GM12874 (cell line): ENCODE measurements around the gene ACP6.

Source experiments
- CTCF ChIP-seq: IDR thresholded peaks from 2 replicates; pipeline ENCODE4 v1.5.1; 2011; ENCODE audit warnings: low read depth, mild to moderate bottlenecking, control low read depth, low read length, moderate library complexity; ENCODE audit not compliant: insufficient read depth

The ACP6 gene

GRCh38 chr1:147619741-147620140 is 50.6 kb downstream of the ACP6 start:
- no peak for TF ChIP-seq CTCF

GRCh38 chr1:147618771-147619170 is 51.6 kb downstream of the ACP6 start:
- no peak for TF ChIP-seq CTCF

GRCh38 chr1:147618077-147618569 is 52.2 kb downstream of the ACP6 start:
- no peak for TF ChIP-seq CTCF

- no peak for TF ChIP-seq CTCF
Measured at GRCh38 chr1:147613506-147613905, 56.8 kb downstream of the ACP6 start.

- no peak for TF ChIP-seq CTCF
Measured at GRCh38 chr1:147612366-147612765, 58.0 kb downstream of the ACP6 start.

GRCh38 chr1:147611586-147611985 is 58.7 kb downstream of the ACP6 start:
- no peak for TF ChIP-seq CTCF

GRCh38 chr1:147611021-147611426 is 59.3 kb downstream of the ACP6 start:
- no peak for TF ChIP-seq CTCF

- no peak for TF ChIP-seq CTCF
Measured at GRCh38 chr1:147609358-147609757, 61.0 kb downstream of the ACP6 start.
